Natural killer cell (primary cell): Measurements from ENCODE around the gene RNF213. TPM values are rescaled to one million over a fixed set of nuclear protein-coding genes. Genes with fewer than 3 reads are reported as not detected.
A peak's percentile ranks its signal among the peaks of the same experiment; 100 is the strongest.
"Not testable (repeated sequence)": the region's sequence is repeated elsewhere in the genome, so short reads cannot be mapped to it uniquely, and the experiment has no call there.

Source experiments
- ATAC-seq, 3 donors: fragments of 150-1000 bp in 2 of 3; fragments of 200-7000 bp in 1 of 3; cut with Tn5 transposase; 1 replicate in 1 of 3; 2 replicates in 2 of 3; pipeline ENCODE4 v1.10.0; 2021; ENCODE audit warnings: mild to moderate bottlenecking in 2 of 3, moderate library complexity in 2 of 3
- DNase-seq, 2 donors: peaks; one replicate each; pipeline versions ENCODE4 v3.0.0 to v3.0.0-alpha.2; 2013 to 2021; ENCODE audit warnings: mixed read lengths in 1 of 2
- H3K27ac ChIP-seq: one replicate; pipeline ENCODE4 v1.5.1; 2013; ENCODE audit warnings: mild to moderate bottlenecking, low read length
- H3K27me3 ChIP-seq: one replicate; pipeline ENCODE4 v1.6.1; 2013; ENCODE audit warnings: low read length; ENCODE audit not compliant: control insufficient read depth, insufficient read depth
- H3K36me3 ChIP-seq: one replicate; pipeline ENCODE4 v1.6.1; 2013; ENCODE audit warnings: low read length; ENCODE audit not compliant: control insufficient read depth, insufficient read depth
- H3K4me1 ChIP-seq: one replicate; pipeline ENCODE4 v1.6.1; 2013; ENCODE audit warnings: low read length; ENCODE audit not compliant: control insufficient read depth, insufficient read depth
- H3K4me3 ChIP-seq: one replicate; pipeline ENCODE4 v1.5.1; 2013; ENCODE audit warnings: low read length
- H3K9me3 ChIP-seq: one replicate; pipeline ENCODE4 v1.6.1; 2013; ENCODE audit warnings: low read length; ENCODE audit not compliant: control insufficient read depth, insufficient read depth
- H3K27ac Mint-ChIP-seq, 2 donors: one replicate each; pipeline ENCODE4 v1.8.0; 2022; ENCODE audit warnings: mild to moderate bottlenecking in 2 of 2, mixed read lengths in 2 of 2, moderate library complexity in 1 of 2
- H3K27me3 Mint-ChIP-seq, 2 donors: one replicate each; pipeline ENCODE4 v1.8.0; 2022; ENCODE audit warnings: low read depth in 2 of 2, mixed read lengths in 2 of 2
- H3K36me3 Mint-ChIP-seq: one replicate; pipeline ENCODE4 v1.8.0; 2022; ENCODE audit warnings: mixed read lengths
- H3K4me1 Mint-ChIP-seq, 2 donors: one replicate each; pipeline ENCODE4 v1.8.0; 2022; ENCODE audit warnings: mixed read lengths in 2 of 2
- H3K4me3 Mint-ChIP-seq: one replicate; pipeline ENCODE4 v1.8.0; 2022; ENCODE audit warnings: mild to moderate bottlenecking, moderate library complexity, mixed read lengths
- H3K9me3 Mint-ChIP-seq, 2 donors: one replicate each; pipeline ENCODE4 v1.8.0; 2022; ENCODE audit warnings: mixed read lengths in 2 of 2
- CTCF ChIP-seq: fragments of 200-600 bp; IDR thresholded peaks from one replicate; pipeline ENCODE4 v1.8.0; 2022; ENCODE audit warnings: antibody characterized with exemption
- WGBS: methylation state at CpG from one replicate; pipeline ENCODE4 v1.1.7; 2013; ENCODE audit warnings: missing lambda C conversion rate; ENCODE audit not compliant: insufficient coverage; 5-methylcytosine and 5-hydroxymethylcytosine counted together
- intact Hi-C: fragments of 100-400 bp; cut with micrococcal nuclease; formaldehyde crosslinking; loops from one replicate; pipeline ENCODE4 v1.14.2; 2022
- total RNA-seq, 4 donors: library from RNA; stranded (reverse); fragments of 120-200 nt in 1 of 4; gene quantifications; one replicate each; pipeline versions ENCODE4 v1.2.3 to v1.2.4, GENCODE V29; 2013 to 2022

The RNF213 gene
- total RNA-seq, 3 donors from 2014 or later (not counting 1 experiment from before 2014, with no cell fraction given): 929 to 1,120 (median 1,060) TPM

GRCh38 chr17:80297996-80298560 lies 37.4 kb downstream of the RNF213 start:
- 98% methylated on average over 19 of the region's 19 CpGs for WGBS
- no peak overlapping the region for H3K4me3 ChIP-seq
- DNase-seq: no peak
- Mint-ChIP-seq H3K27ac (peak overlapping the region; percentile 26 to 65), H3K4me1 (peaks cover 28 to 36% of the 10 kb centered on the region in 2 donors), H3K36me3 (peaks cover 24% of the 10 kb centered on the region), H3K4me3 (no peak overlapping the region), H3K27me3 (no peaks in the 10 kb centered on the region), H3K9me3 (no peaks in the 10 kb centered on the region)
- peaks cover 93% of the 10 kb centered on the region for H3K36me3 ChIP-seq
- H3K9me3 ChIP-seq: no peaks in the 10 kb centered on the region
- no peak for TF ChIP-seq CTCF
- no peak for ATAC-seq
- no peak overlapping the region for H3K27ac ChIP-seq
- no peaks in the 10 kb centered on the region for H3K27me3 ChIP-seq
- H3K4me1 ChIP-seq: peaks cover 5% of the 10 kb centered on the region
- intact Hi-C loops: no loop called here

- H3K9me3 Mint-ChIP-seq, H3K9me3 ChIP-seq, H3K4me3 Mint-ChIP-seq, H3K27me3 ChIP-seq, DNase-seq, H3K4me1 ChIP-seq, H3K27me3 Mint-ChIP-seq, H3K27ac ChIP-seq, H3K4me3 ChIP-seq, ATAC-seq: not testable (repeated sequence)
- Mint-ChIP-seq H3K4me1 (peaks cover 22 to 30% of the 10 kb centered on the region in 2 donors), H3K36me3 (peaks cover 26% of the 10 kb centered on the region), H3K27ac (peak overlapping the region; percentile 11 to 56)
- intact Hi-C loops: loop anchor here (10.0 kb wide), 1 partner anchor 1825 kb away; no protein-coding TSS in a partner anchor
- WGBS: 100% methylated on average over 3 of the region's 4 CpGs
- H3K36me3 ChIP-seq: peaks cover 90% of the 10 kb centered on the region
These were observed 38.9 kb downstream of the RNF213 start for GRCh38 chr17:80299350-80300100.

- not testable (repeated sequence) for DNase-seq, H3K9me3 ChIP-seq, H3K4me3 ChIP-seq, ATAC-seq, H3K27me3 ChIP-seq, H3K27ac ChIP-seq, H3K4me1 ChIP-seq, H3K4me3 Mint-ChIP-seq, H3K9me3 Mint-ChIP-seq, H3K27me3 Mint-ChIP-seq
- intact Hi-C loops: loop anchor here (10.0 kb wide), 1 partner anchor 1824 kb away; no protein-coding TSS in a partner anchor
- peaks cover 84% of the 10 kb centered on the region for H3K36me3 ChIP-seq
- peak overlapping the region; percentile 56 to 73 for H3K27ac Mint-ChIP-seq
- H3K36me3 Mint-ChIP-seq: peaks cover 31% of the 10 kb centered on the region
- 94% methylated on average over 2 of the region's 2 CpGs for WGBS
- peaks cover 21 to 28% of the 10 kb centered on the region in 2 donors for H3K4me1 Mint-ChIP-seq
These were observed 40.1 kb downstream of the RNF213 start for GRCh38 chr17:80300756-80301155.

DNA sequence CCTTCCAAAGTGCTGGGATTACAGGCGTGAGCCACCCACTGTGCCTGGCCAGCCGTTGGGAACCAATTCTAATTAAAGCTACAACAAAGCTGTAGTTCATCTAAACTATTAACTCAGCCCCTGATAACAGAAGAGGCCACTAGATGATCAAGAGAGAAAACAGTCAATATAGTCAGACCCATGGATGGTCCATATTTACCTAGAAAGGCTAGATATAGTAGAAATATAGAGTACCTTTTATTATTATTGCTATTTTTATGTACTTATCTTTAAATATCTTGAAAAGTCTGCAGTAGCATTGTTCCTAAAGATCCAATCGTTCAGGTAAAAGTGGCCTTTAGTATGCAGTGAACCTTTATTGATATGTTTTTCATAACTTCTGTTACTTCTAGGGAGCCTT lies 43.2 kb downstream of the RNF213 start:
- Histone ChIP-seq H3K9me3 (peaks cover 3% of the 10 kb centered on the region), H3K27ac (no peak overlapping the region), H3K4me1 (no peaks in the 10 kb centered on the region), H3K27me3 (no peaks in the 10 kb centered on the region), H3K36me3 (peaks cover 82% of the 10 kb centered on the region), H3K4me3 (no peak overlapping the region)
- Mint-ChIP-seq H3K4me3 (no peak overlapping the region), H3K36me3 (peaks cover 48% of the 10 kb centered on the region), H3K27ac (no peak overlapping the region), H3K27me3 (no peaks in the 10 kb centered on the region), H3K9me3 (peaks cover 2 to 3% of the 10 kb centered on the region in 2 donors), H3K4me1 (peaks cover 17 to 21% of the 10 kb centered on the region in 2 donors)
- intact Hi-C loops: loop anchor here (10.0 kb wide), 1 partner anchor 1821 kb away; no protein-coding TSS in a partner anchor
- DNase-seq: no peak
- 96% methylated on average over 3 of the region's 3 CpGs for WGBS
- ATAC-seq: no peak
- no peak for TF ChIP-seq CTCF
